Osteoblast (primary cell): ENCODE measurements around the gene HSPA1B. TPM values are rescaled to one million over a fixed set of nuclear protein-coding genes. Genes with fewer than 3 reads are reported as not detected.

ENCODE experiments used
- DNase-seq: peaks from one replicate; pipeline ENCODE4 v3.0.0; 2011; ENCODE audit warnings: low spot score, mixed read lengths; ENCODE audit not compliant: insufficient read length; ENCODE audit errors: missing footprints
- H2AFZ ChIP-seq: 2 replicates; pipeline ENCODE4 v1.6.0; 2011; ENCODE audit warnings: mild to moderate bottlenecking, low read length
- H3K27ac ChIP-seq: 2 replicates; pipeline ENCODE4 v1.5.1; 2011; ENCODE audit warnings: mild to moderate bottlenecking, low read depth, low read length, moderate library complexity
- H3K27me3 ChIP-seq: 2 replicates; pipeline ENCODE4 v1.6.0; 2012; ENCODE audit warnings: mild to moderate bottlenecking, control low read depth, inconsistent platforms, low read length, moderate library complexity; ENCODE audit not compliant: insufficient read depth
- H3K36me3 ChIP-seq: 2 replicates; pipeline ENCODE4 v1.5.1; 2011; ENCODE audit warnings: mild to moderate bottlenecking, low read length, control low read depth, moderate library complexity; ENCODE audit not compliant: insufficient read depth
- H3K4me1 ChIP-seq: 2 replicates; pipeline ENCODE4 v1.5.1; 2011; ENCODE audit warnings: mild to moderate bottlenecking, low read length, control low read depth, moderate library complexity; ENCODE audit not compliant: insufficient read depth
- H3K4me2 ChIP-seq: 2 replicates; pipeline ENCODE4 v1.6.0; 2011; ENCODE audit warnings: mild to moderate bottlenecking, low read length; ENCODE audit not compliant: insufficient read depth
- H3K4me3 ChIP-seq: fragments of 200-600 bp; sonication (generic); 3 replicates; pipeline ENCODE4 v1.5.1; 2012; ENCODE audit warnings: mild to moderate bottlenecking, low read length, inconsistent platforms; ENCODE audit not compliant: insufficient read depth
- H3K79me2 ChIP-seq: 2 replicates; pipeline ENCODE4 v1.6.0; 2012; ENCODE audit warnings: mild to moderate bottlenecking, low read length, control low read depth, inconsistent platforms; ENCODE audit not compliant: insufficient read depth
- H3K9me3 ChIP-seq: 2 replicates; pipeline ENCODE4 v1.5.1; 2011; ENCODE audit warnings: low read depth, low read length, control low read depth
- H4K20me1 ChIP-seq: 2 replicates; pipeline ENCODE4 v1.6.0; 2012; ENCODE audit warnings: mild to moderate bottlenecking, low read length, control low read depth; ENCODE audit not compliant: insufficient read depth
- total RNA-seq: library from RNA; depleted of rRNA; stranded (reverse); fragments of >200 nt; gene quantifications from 2 replicates; pipeline ENCODE4 v1.2.3, GENCODE V29; 2012
- TF ChIP-seq, protein P1 (sequence below): IDR thresholded peaks from 2 replicates; pipeline ENCODE4 v1.5.1; 2011; ENCODE audit warnings: mild to moderate bottlenecking, low read depth, low read length, moderate library complexity; ENCODE audit errors: extremely low read depth

Gene HSPA1B
- total RNA-seq, result 45.7 and 59.7 TPM in 2 replicates

DNA sequence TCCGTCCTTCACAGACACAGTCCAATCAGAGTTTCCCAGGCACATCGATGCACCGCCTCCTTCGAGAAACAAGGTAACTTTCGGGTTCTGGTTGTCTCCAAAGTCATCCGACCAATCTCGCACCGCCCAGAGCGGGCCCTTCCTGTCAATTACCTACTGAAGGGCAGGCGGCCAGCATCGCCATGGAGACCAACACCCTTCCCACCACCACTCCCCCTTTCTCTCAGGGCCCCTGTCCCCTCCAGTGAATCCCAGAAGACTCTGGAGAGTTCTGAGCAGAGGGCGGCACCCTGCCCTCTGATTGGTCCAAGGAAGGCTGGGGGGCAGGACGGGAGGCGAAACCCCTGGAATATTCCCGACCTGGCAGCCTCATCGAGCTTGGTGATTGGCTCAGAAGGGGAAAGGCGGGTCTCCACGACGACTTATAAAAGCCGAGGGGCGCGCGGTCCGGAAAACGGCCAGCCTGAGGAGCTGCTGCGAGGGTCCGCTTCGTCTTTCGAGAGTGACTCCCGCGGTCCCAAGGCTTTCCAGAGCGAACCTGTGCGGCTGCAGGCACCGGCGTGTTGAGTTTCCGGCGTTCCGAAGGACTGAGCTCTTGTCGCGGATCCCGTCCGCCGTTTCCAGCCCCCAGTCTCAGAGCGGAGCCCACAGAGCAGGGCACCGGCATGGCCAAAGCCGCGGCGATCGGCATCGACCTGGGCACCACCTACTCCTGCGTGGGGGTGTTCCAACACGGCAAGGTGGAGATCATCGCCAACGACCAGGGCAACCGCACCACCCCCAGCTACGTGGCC lies at the start of gene HSPA1B:
Gene HSPA1B (plus strand): TSS at position 453 of the 794 bp plus-strand sequence. CDS start 213 bp downstream, at position 666.
- peaks cover 19% of the 10 kb centered on the region for H3K4me1 ChIP-seq
- peak within 1 kb of the TSS; percentile 77 for H3K4me3 ChIP-seq
- H3K36me3 ChIP-seq, result no peaks in the 10 kb centered on the region
- peak within 1 kb of the TSS; percentile 68 for H2AFZ ChIP-seq
- no peaks in the 10 kb centered on the region for H3K27me3 ChIP-seq
- peak within 1 kb of the TSS; percentile 77 for H3K27ac ChIP-seq
- TF ChIP-seq, protein P1, sequence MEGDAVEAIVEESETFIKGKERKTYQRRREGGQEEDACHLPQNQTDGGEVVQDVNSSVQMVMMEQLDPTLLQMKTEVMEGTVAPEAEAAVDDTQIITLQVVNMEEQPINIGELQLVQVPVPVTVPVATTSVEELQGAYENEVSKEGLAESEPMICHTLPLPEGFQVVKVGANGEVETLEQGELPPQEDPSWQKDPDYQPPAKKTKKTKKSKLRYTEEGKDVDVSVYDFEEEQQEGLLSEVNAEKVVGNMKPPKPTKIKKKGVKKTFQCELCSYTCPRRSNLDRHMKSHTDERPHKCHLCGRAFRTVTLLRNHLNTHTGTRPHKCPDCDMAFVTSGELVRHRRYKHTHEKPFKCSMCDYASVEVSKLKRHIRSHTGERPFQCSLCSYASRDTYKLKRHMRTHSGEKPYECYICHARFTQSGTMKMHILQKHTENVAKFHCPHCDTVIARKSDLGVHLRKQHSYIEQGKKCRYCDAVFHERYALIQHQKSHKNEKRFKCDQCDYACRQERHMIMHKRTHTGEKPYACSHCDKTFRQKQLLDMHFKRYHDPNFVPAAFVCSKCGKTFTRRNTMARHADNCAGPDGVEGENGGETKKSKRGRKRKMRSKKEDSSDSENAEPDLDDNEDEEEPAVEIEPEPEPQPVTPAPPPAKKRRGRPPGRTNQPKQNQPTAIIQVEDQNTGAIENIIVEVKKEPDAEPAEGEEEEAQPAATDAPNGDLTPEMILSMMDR, result no peak
- peak; percentile 99 for DNase-seq
- H3K79me2 ChIP-seq, result peaks cover 24% of the 10 kb centered on the region
- no peaks in the 10 kb centered on the region for H3K9me3 ChIP-seq
- peak within 1 kb of the TSS; percentile 86 for H3K4me2 ChIP-seq
- peaks cover 7% of the 10 kb centered on the region for H4K20me1 ChIP-seq

DNA sequence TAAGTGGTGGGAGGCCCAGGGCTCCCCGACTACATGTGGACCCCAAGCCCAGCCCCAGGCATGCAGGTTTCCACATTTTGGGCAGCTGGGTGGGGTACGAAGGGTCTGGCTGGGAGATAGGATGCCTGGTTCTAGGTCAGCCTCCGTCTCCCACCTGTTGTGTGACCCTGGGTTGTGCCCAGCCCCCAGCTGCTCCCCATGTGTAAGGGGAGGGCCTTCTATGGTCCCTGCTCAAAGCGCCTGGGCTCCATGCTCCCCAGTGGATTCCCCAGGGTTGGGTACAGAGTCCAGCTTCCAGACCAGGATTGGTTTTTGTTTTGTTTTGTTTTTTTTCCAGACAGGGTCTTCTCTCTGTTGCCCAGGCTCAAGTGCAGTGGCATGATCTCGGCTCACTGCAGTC lies 49.3 kb upstream of the HSPA1B start:
- TF ChIP-seq, protein P1, result no peak

DNA sequence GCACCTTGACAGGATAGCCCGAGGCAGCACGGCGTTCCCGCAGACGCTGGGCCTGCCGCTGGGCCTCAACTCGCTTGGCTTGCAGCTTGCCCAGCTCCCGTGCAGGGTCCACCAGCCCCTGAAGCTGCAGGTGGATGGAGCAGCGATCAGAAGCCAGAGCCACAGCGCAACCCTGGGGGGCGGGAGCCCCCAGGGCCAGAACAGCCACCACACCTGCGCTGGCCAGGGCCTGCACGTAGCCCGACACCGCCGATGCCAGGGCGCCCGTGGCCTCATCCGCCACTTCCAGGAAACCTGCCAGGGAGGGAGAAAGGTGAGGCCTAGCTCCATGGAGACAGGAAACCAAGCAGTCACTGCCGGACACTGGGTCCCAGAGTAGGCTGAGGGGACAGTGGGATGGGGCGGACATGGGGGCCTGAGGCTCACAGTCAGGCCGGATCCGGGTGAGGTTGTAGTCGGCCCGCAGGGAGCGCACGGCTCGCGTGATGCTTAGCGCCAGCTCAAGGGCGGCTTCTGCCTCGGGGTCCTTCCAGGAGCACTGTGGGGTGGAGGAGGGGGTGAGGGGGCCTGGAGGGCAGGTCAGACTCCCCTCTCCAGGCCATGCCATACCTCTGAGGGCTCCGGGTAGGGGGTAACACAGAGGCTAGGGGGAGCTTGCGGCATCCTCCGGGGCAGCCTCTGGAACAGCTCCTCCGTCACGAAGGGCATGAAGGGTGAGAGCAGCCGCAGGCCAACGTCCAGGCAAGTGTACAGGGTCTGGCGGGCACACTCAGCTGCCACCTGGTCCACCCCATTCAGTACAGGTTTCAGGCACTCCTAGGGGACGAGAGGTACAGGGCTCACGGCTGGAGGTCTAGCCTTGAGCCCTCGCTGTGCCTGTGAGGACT lies 48.3 kb upstream of the HSPA1B start:
- no peak overlapping the region for H2AFZ ChIP-seq
- H3K4me2 ChIP-seq, result no peak overlapping the region
- H3K4me1 ChIP-seq, result peaks cover 12% of the 10 kb centered on the region
- H3K9me3 ChIP-seq, result no peaks in the 10 kb centered on the region
- no peaks in the 10 kb centered on the region for H3K27me3 ChIP-seq
- no peak overlapping the region for H3K27ac ChIP-seq
- peak; percentile 62 for DNase-seq
- no peak overlapping the region for H3K4me3 ChIP-seq
- H3K36me3 ChIP-seq, result peaks cover 45% of the 10 kb centered on the region
- peaks cover 3% of the 10 kb centered on the region for H4K20me1 ChIP-seq
- no peaks in the 10 kb centered on the region for H3K79me2 ChIP-seq
- TF ChIP-seq, protein P1, result no peak

More for the DNA sequence above, 49.3 kb upstream of the HSPA1B start:
- Histone ChIP-seq H3K36me3 (peaks cover 39% of the 10 kb centered on the region), H3K4me3 (no peak overlapping the region), H3K79me2 (no peaks in the 10 kb centered on the region), H3K9me3 (no peaks in the 10 kb centered on the region), H2AFZ (no peak overlapping the region), H3K4me1 (peaks cover 12% of the 10 kb centered on the region), H3K27ac (no peak overlapping the region), H4K20me1 (peaks cover 3% of the 10 kb centered on the region), H3K4me2 (no peak overlapping the region), H3K27me3 (no peaks in the 10 kb centered on the region)
- DNase-seq, result peak; percentile 47
